ENCODE results near the gene MANEA.
"Not testable (repeated sequence)": the region's sequence is repeated elsewhere in the genome, so short reads cannot be mapped to it uniquely, and the experiment has no call there.

The MANEA gene, protein sequence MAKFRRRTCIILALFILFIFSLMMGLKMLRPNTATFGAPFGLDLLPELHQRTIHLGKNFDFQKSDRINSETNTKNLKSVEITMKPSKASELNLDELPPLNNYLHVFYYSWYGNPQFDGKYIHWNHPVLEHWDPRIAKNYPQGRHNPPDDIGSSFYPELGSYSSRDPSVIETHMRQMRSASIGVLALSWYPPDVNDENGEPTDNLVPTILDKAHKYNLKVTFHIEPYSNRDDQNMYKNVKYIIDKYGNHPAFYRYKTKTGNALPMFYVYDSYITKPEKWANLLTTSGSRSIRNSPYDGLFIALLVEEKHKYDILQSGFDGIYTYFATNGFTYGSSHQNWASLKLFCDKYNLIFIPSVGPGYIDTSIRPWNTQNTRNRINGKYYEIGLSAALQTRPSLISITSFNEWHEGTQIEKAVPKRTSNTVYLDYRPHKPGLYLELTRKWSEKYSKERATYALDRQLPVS

DNA sequence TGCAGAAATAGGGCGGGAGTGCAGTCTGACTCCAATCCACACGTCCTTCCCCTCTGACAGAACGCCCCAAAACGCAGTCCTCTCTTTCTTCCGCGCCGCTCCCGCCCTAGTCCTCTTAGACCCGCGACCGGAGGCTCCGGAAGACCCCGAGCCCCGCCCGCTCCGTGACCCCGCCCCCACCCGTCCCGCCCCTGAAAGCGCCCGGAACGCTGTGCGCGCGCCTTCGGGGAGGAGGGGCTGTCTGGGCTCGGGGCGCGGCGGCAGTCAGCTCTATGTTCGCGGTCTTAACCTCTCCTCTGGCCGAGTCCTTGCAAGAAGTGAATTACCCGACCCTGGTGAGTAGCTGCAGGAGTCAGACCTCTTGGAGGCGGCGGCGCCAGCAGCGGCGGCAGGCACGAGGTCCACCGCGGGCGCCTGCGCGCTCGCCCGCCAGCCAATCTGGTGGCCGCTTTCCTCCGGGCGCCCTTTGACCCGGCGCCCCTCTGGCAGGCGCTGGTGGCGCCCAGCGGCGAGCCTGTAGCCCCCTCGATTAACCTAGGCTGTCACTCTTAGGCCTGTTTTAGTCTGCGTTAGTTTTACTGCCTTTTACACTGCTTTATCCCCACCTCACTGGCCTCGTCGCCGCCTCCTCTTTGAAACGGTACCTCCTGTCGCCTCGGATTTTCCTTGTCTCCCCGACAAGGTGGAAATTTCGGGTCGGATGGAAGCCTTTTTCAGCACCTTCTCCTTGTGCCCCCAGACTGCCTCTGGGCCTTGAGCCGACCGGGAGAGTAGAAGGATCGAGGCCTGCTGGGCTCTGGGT is at the start of gene MANEA:
MANEA (plus strand) TSS at position 232 of the 802 bp plus-strand sequence. CDS start 8,905 bp downstream, outside the sequence.
- peak; percentile 86 to 87 for DNase-seq

DNA sequence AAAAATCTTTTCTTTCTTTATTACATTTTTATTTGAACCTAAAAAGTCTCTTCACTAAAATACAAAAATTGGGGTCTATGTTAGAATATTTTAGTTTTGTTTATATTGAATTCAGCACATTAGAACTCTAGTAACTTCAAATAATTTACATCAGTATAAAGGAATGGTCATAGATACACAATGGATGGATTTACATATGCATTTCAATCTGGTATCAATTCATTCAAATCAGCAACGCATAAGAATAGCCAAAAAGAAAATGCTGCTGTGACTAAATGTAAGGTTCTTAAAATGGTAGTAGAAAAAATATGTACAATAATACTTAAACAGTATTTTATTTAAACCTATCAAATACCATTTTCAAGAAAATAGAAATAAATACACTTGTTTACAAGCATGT is 47.6 kb upstream of the MANEA start:
- DNase-seq, result no peak

DNA sequence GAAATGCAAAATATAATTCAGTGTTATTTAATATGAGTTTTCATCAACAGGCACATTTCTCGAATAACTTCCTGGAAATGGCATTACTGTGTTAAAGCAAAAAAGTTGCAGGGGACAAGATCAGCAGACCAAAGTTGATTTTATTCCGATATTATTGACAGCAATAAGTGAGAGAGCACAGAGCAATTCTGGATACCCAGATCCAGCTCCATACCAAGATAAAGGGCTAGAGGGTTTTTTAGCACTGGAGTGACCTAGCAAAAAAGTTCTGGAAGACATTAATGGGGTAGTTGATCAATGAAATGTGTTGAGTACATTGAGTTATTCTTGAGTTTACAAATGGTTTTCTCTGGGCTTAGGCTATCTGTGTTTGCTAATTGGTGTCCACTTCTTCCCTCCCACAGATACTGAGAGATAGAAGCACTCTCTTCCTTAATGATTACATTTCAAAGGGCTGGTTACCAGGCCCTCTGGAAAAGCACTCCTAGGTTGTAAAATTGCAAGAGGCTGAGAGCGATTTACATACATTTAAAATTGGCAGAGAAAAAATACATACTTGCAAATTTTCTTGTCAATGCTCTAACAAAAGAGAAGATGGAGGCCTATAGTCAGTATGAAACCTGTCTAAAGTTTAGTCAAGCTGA is 47.0 kb upstream of the MANEA start:
- DNase-seq, result no peak

DNA sequence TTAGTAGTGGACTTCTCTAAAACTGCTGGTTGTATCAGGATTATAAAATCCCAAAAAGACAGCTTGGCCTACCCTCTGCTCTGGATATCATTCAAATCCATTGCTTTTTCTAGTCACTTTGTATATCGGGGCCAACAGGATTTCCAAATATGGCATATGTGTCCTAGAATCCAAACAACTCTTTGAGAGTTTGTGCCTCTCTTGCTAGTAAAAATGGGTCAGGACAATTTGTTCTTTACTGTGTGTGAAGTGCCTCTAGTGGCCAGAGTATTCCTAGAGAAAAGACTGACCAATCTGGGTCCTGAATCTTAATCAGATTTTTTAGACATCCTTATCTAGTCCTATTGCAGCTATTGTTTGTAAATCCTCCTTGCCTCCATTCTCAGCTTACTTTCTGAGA is 33.5 kb upstream of the MANEA start:
- no peak for DNase-seq

DNA sequence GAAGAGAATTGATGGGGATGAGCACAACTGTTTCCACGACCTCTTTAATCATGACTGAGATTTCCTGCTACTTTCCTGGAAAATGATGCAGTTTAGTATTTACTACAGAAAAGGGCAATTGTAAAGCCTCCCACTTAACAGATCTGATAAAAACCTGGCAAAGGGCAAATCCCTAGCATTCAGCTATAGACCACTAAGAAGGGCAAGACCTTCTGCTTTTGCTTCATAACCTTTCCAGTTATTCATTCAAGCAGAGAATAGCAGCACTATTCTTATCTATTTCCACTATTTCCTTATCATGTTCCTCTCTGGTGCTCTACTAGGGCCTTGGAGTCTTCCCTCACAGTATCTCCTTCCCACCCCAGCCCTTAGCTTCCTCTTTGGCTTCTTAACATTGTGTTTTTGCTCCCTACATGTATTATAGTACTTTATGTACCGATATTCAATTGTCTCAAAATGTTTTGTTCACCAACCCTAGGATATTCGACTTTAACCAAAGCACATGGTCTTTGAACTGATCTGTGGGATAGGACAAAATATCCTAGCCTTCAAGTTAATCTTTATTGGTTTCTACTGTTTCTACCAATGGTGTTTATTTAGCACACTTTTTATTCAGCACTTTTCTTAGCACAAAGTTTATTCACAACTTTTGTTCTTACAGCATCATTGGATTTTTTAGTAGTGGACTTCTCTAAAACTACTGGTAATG is 32.7 kb upstream of the MANEA start:
- DNase-seq, result no peak

DNA sequence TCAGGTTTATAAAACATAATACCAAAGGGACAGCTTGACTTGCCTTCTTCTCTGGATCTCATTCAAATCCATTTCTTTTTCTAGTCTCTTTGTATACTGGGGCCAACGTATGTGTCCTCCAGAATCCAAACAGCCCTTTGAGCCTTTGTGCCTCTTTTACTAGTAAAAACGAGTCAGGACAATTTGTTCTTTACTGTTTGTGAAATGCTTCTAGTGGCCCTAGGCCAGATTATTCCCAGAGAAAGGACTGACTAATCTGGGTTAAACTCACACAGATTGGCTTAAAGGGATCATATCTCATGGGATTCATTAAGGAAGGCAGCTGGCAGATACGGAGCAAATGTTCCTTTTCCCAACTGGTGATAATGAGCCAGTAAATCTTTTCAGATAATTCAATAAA is 32.1 kb upstream of the MANEA start:
- DNase-seq, result no peak

DNA sequence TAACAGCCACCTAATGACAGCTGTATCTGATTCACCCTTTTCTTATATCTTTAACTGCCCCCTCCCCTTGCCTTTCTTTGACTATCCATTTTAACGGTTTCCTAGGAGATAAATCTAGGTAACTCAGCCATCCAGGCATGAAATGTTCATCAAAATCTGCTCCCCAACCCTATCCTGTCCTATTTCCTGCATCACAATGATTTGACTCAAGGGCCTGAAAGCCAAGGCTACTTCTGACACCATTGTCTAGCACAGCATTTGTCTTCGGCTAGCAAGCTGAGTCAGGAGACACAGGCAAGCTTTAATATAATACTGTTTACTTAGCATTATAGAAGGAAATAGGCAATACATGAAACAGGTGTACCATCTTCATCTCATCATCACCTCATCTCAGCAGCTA is 31.6 kb upstream of the MANEA start:
- DNase-seq, result no peak

DNA sequence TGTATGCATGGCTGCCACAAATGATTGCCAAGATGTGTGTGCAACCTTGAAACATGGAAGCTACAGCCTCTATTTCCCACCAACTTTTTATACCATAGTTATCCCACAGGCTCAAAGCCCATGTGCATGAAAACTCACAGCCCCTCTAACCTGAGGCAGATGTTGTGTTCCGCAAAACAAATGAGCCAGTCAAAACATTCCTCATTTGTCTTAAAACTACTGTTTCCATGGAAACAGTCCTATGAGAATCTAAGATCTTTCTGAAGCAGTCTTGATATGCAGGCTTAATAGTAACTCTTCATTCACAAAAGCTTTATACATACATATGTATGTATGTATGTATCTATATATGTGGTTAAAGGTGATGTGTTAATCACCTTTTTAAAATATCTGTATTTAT is 31.2 kb upstream of the MANEA start:
- no peak for DNase-seq

DNA sequence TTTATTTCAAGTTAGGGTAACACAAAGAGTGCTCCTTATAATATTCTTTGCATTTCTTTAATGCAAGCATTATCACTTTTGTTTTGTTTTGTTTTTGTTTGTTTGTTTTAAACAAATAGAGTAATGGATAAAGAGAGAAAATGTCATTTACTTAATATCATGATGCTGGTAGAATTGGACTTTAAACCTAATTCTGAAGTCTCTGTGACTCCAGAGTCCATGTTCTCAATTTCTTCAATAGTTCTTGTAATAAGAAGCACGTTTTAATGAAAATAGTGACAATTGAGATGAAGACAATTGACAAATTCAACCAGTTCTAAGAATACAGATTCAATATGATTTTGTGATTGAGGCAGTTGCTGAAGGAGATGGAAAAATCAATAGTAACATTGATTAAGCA is 30.3 kb upstream of the MANEA start:
- no peak for DNase-seq

DNA sequence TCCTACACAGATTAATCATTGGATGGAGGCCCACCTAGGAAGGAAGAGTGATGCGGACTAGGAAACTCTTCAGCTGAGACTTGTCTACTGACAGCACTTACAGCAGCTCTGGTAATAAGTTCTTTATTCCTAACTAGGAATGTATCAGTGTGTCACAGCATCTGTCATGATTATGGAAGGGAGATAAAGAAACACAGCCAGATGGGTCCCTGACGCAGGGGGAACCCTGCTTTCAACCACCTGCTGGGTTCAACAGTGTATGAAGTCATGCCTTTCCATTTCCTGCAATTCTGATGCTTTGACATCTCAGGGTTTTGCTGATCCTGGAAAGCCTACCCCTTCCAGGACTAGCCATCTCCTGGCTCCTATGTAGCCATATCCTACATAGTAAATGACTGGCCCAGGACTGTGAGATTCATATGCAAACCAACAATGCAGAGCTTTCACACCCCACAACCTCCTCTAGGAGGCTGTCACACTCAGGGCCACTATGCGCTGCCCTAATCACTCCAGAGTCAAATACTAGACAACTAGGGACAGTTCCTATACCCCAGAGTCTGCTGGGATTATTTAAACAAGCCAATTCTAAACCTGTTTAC is 29.0 kb upstream of the MANEA start:
- no peak for DNase-seq

DNA sequence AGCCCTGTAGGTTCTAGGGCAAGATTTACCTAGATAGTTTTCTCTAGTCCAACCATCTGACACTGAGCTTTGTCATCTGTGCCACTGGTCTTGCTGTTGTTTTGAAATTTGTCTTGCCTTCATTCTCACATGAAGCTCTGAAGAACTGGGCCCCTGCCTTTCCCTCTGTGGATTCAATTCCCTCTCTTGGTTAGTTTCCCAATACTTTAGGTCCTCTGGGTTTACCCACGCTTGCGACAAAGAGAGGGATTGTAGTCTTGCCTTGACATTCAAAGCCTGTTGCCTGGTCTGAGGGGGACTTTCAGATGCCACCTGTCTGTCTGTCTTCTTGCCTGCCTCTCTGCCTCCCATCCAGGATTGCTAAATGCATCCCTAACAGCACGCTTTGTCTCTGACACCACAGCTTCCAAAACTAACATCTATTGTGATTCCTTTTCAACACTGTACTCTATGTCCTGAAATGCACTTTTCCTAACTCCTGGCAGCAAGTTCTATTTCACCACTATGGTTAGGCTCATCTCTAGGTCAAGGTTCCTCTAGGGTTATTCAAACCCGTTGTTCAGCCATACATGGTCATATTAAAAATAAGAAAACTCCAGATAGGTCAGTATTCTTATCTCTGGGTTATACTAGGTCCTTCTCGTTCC is 25.5 kb upstream of the MANEA start:
- DNase-seq, result no peak

DNA sequence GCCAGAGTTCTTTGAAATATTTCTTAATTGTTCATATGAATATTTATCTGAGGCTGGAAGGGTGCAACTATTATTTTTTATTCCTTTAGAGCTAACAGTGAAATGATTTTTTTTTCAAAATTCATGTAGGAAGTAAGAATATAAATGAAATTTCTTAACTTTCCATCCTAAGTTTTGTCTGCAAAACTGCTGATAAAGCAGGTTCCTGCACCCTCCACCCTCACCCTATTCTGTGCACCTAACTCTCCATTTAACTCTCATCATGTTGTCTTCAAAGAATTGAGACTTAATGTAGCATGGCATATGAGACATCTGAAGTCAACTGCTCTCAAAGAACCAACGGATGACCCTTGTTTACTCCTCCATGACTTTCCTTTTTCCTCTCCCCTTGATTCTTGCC is 23.5 kb upstream of the MANEA start:
- DNase-seq, result no peak

DNA sequence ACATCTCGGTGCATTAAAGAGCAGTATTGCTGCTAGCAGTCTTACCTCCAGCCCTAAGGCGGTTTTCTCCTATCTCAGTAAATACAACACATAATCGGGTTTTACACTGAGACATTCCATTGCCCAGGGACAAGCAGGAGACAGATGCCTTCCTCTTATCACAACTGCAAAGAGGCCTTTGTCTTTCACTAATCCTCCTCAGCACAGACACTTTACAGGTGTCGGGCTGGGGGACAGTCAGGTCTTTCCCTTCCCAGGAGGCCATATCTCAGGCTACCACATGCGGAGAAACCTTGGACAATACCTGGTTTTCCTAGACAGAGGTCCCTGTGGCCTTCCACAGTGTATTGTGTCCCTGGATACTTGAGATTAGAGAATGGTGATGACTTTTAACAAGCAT is 16.4 kb upstream of the MANEA start:
- not testable (repeated sequence) for DNase-seq

DNA sequence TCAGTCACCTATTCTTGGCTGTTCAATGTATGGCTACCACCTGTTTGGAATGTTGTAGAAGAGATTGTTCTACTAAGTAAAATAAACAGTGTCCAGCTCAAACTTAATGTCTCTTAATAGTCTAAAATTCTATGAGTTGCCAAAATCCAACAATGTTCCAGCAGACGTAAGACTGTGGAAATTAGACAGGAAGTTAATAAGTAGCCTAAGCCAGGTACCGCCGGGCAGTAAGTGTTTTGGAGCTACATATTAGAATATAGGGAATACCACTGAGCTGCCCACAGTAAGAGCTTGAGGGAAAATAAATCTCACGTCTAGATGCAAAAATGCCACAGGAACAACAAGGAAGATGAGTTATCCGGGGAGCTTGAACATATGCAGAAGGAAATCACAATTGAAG is 7.8 kb upstream of the MANEA start:
- DNase-seq, result no peak

DNA sequence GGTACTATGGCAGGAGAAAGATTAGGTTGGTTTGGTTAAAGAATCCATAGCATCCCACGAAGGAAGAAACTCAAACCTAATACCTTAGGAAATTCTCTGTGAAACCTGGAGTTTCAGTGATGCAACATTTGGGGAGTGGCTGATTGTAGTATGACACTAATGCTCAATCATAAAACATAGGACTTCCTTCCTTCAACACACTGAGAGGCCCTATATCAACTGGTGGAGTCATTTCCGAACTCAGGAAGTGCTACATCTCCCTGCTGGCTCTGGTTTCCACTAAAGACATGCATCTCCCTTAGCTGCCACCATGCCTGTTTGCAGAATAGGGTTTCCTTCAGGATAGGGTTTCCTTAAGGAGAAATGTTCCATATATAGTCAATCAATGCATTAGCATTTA is 5.2 kb upstream of the MANEA start:
- no peak for DNase-seq

DNA sequence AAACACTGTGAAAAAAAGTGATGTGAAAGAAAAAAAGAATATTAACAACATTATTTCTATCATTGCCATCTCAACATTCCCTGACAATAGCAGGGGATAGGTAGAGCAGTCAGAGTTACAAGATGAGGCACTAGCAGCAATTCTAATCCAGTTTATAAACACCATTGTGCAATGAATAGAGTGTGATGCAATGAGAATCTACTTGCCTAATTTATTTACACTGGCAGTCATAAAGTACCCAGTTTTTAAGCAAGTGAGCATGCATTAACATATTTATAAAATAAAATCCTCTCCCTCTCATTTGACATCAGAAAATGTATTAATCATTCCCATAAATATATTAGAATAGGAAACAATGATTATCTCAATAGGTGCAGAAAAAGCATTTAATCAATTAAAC is 2.5 kb upstream of the MANEA start:
- DNase-seq, result no peak

DNA sequence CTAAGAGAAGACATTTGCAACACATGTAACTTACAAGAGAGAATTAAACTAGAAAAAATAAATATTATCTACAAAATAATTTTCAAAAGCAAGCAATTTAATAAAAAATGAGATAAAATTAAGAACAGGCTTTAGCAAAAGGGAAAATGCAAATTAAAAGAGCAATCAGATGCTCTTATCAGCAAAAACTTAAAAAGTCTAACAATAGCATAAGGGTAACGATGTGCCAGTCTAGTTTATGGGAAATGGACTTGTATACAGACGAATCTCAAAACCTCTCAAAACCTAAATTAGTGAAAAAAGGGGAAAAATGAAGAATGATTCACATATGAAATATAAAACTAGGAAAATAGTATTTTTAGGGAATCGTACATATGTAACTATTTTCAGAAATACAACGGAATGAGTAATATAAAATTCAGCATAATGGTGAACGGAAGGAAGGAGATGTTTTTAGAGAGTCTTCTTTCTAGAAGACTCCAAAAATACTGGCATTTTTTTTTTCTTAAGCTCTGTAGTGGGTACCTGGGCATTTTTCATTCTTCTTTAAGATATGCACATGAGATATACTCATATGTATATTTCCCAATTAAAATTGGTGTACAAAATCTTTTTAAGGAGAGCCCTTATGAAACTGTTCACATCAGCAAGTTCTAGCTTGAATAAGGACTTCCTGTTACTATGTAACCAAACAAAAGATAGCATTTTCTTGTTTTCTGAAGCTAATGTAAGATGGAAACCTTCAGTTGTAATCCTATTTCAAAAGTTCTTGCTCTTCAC is 927 bp upstream of the MANEA start:
- peak in 1 of 2 donors; percentile 50 for DNase-seq

DNA sequence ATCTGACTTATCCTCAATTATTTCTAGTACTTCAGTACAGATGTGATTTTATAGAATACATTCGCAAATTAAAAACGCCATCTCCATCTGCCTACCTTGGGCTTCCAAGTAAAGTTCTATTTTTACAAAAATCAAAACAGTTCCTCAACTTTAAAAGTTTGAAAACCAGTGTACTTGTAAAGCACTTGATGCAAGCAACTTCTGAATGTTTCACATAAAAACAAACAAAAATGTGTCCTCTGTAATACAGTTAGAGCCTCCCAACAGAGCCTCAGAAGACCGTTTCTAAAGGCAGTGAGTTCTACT is 384 bp upstream of the MANEA start:
- DNase-seq, result no peak

DNA sequence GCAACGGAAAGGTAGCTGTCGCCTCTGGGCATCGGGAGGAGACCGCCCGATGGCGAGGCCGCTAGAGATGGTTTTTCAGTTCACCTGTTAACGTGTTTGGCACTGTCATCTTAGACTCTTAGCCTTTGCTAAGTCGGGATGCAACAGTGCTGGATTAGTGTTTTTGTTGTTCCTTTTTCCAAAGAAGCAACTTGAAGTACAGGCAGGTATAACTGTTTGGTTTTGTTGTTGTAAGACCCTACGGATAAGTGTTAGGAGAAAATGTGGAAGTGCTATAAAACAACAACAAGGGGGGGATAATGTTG is 723 bp downstream of the MANEA start:
- DNase-seq, result no peak

DNA sequence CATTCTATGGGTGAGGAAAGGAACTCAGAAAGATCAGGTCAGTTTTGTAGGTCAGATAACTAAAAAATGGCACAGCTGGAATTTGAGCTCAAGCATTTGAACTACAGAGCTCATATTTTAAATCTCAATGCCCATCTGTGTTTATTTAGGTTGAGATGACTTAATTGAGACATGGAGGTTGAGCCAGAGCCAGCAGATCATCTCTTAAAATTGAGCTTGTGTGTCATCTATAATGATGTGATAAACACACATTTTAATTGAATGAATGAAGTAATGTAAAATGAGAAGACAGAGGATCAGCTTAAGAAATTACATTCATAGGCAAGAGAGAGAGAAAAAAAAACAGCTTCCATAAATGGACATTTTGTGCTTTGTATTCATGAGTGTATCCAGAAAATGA is 3.7 kb downstream of the MANEA start:
- DNase-seq, result no peak

DNA sequence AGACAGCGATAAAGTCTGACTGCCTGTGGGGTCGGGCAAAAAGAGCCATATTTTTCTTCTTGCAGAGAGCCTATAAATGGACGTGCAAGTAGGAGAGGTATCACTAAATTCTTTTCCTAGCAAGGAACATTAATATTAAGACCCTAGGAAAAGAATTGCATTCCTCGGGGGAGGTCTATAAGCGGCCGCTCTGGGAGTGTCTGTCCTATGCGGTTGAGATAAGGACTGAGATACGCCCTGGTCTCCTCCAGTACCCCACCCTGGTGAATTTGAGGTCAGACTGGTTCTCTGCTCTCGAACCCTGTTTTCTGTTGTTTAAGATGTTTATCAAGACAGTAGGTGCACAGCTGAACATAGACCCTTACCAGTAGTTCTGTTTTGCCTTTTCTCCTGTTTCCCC is 6.9 kb downstream of the MANEA start:
- peak in 1 of 2 donors; percentile 21 for DNase-seq

DNA sequence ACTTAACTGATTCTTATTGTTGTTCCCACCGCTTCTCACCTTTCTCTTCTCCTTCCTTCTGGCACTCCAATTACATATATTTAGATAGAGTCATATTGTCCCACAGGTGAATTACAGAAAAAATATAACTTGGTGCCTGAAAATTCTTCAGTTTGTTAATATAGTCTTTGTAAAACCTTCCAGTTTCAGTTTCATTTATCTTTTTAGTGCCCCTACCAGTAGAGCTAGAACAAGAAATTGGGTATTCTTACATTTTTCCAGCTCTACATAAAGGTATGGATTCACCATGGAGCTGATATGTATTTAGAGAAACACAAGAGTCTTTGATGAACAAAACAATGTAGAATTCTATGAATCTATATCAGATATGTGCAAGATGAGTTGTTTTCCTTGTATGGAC is 10.7 kb downstream of the MANEA start:
- no peak for DNase-seq

Data from CD4-positive, alpha-beta T cell treated with Interleukin-4 for 1 hour (primary cell).